ENCODE measurements around the gene AMPD2.
A peak's percentile ranks its signal among the peaks of the same experiment; 100 is the strongest.

AMPD2 gene

GRCh38 chr1:109649491-109649914 lies 29.9 kb downstream of the AMPD2 start:
- no peaks in the 10 kb centered on the region for H3K9me3 ChIP-seq (ENCODE audit: control insufficient read depth in 1 of 2, low read length in 2 of 2)
- H3K36me3 ChIP-seq (ENCODE audit: control insufficient read depth in 1 of 2, insufficient read depth in 2 of 2, low read length in 2 of 2): no peaks in the 10 kb centered on the region
- no peak overlapping the region for H3K4me3 ChIP-seq (ENCODE audit: low read depth in 1 of 2, low read length in 2 of 2)
- no peaks in the 10 kb centered on the region for H3K27me3 ChIP-seq (ENCODE audit: control insufficient read depth in 1 of 2, insufficient read depth in 2 of 2, low read length in 2 of 2)
- no peak overlapping the region for H3K27ac ChIP-seq (ENCODE audit: low read depth, low read length)
- H3K4me1 ChIP-seq (ENCODE audit: control insufficient read depth in 1 of 2, insufficient read depth in 2 of 2, low read length in 2 of 2): peaks cover 4 to 14% of the 10 kb centered on the region in 2 donors
- no peak overlapping the region for H3K9ac ChIP-seq (ENCODE audit: low read depth in 1 of 2, low read length in 2 of 2)

GRCh38 chr1:109650609-109651008 lies 31.0 kb downstream of the AMPD2 start:
- Histone ChIP-seq H3K9ac (ENCODE audit: low read depth in 1 of 2, low read length in 2 of 2) (no peak overlapping the region), H3K9me3 (ENCODE audit: control insufficient read depth in 1 of 2, low read length in 2 of 2) (no peaks in the 10 kb centered on the region), H3K36me3 (ENCODE audit: control insufficient read depth in 1 of 2, insufficient read depth in 2 of 2, low read length in 2 of 2) (no peaks in the 10 kb centered on the region)

GRCh38 chr1:109652402-109652801 lies 32.8 kb downstream of the AMPD2 start:
- Histone ChIP-seq H3K9me3 (ENCODE audit: control insufficient read depth in 1 of 2, low read length in 2 of 2) (no peaks in the 10 kb centered on the region), H3K4me3 (ENCODE audit: low read depth in 1 of 2, low read length in 2 of 2) (no peak overlapping the region), H3K27me3 (ENCODE audit: control insufficient read depth in 1 of 2, insufficient read depth in 2 of 2, low read length in 2 of 2) (no peaks in the 10 kb centered on the region), H3K36me3 (ENCODE audit: control insufficient read depth in 1 of 2, insufficient read depth in 2 of 2, low read length in 2 of 2) (no peaks in the 10 kb centered on the region), H3K4me1 (ENCODE audit: control insufficient read depth in 1 of 2, insufficient read depth in 2 of 2, low read length in 2 of 2) (peaks cover 20 to 22% of the 10 kb centered on the region in 2 donors), H3K9ac (ENCODE audit: low read depth in 1 of 2, low read length in 2 of 2) (no peak overlapping the region), H3K27ac (ENCODE audit: low read depth, low read length) (no peak overlapping the region)

More at GRCh38 chr1:109650609-109651008, 31.0 kb downstream of the AMPD2 start:
- H3K27me3 ChIP-seq (ENCODE audit: control insufficient read depth in 1 of 2, insufficient read depth in 2 of 2, low read length in 2 of 2): no peaks in the 10 kb centered on the region
- peaks cover 15 to 20% of the 10 kb centered on the region in 2 donors for H3K4me1 ChIP-seq (ENCODE audit: control insufficient read depth in 1 of 2, insufficient read depth in 2 of 2, low read length in 2 of 2)
- no peak overlapping the region for H3K27ac ChIP-seq (ENCODE audit: low read depth, low read length)
- no peak overlapping the region for H3K4me3 ChIP-seq (ENCODE audit: low read depth in 1 of 2, low read length in 2 of 2)

DNA sequence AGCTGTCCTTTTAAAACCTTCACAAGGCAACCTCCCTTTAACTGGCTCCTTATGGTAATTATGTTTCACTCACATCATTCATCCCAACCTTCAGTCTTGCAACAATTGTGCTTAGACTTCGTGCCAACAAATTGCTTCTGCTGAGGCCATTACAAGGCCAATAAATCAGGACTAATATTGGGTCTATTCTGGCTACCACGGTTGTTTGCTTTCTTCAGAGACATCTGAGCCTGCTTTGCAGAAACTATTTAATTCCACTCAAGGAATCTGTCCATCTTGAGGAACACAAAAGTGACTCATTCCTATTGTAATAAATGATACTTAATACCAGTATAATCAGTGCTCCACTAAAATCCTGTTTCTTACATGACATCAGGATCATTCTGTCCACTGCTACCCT lies 33.7 kb downstream of the AMPD2 start:
- H3K4me3 ChIP-seq (ENCODE audit: low read depth in 1 of 2, low read length in 2 of 2): no peak overlapping the region
- H3K9ac ChIP-seq (ENCODE audit: low read depth in 1 of 2, low read length in 2 of 2): no peak overlapping the region
- H3K36me3 ChIP-seq (ENCODE audit: control insufficient read depth in 1 of 2, insufficient read depth in 2 of 2, low read length in 2 of 2): no peaks in the 10 kb centered on the region
- no peaks in the 10 kb centered on the region for H3K9me3 ChIP-seq (ENCODE audit: control insufficient read depth in 1 of 2, low read length in 2 of 2)
- peaks cover 25 to 29% of the 10 kb centered on the region in 2 donors for H3K4me1 ChIP-seq (ENCODE audit: control insufficient read depth in 1 of 2, insufficient read depth in 2 of 2, low read length in 2 of 2)
- no peaks in the 10 kb centered on the region for H3K27me3 ChIP-seq (ENCODE audit: control insufficient read depth in 1 of 2, insufficient read depth in 2 of 2, low read length in 2 of 2)
- H3K27ac ChIP-seq (ENCODE audit: low read depth, low read length): no peak overlapping the region

DNA sequence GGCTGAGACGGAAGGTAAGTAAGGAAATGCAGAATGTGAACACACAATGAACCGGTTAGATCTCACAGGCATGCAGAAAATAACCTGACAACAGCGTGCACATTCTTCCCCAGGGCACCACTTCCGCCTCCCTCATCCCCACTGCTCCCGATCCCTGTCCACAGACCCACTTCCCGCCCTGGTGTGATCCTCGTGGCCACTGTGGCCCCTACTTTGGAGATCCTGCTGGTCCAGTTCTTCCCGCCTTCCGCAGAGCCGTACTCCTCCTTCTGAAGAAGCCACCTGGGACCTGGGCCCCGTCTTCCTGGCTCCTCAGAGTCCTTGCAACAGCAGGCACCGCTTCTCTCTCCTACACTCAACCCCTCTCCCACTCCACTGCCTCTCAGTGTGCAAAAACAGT lies 34.9 kb downstream of the AMPD2 start:
- peaks cover 33 to 39% of the 10 kb centered on the region in 2 donors for H3K4me1 ChIP-seq (ENCODE audit: control insufficient read depth in 1 of 2, insufficient read depth in 2 of 2, low read length in 2 of 2)
- H3K36me3 ChIP-seq (ENCODE audit: control insufficient read depth in 1 of 2, insufficient read depth in 2 of 2, low read length in 2 of 2): peaks cover 0 to 4% of the 10 kb centered on the region in 2 donors
- no peak overlapping the region for H3K27ac ChIP-seq (ENCODE audit: low read depth, low read length)
- H3K4me3 ChIP-seq (ENCODE audit: low read depth in 1 of 2, low read length in 2 of 2): no peak overlapping the region
- no peaks in the 10 kb centered on the region for H3K27me3 ChIP-seq (ENCODE audit: control insufficient read depth in 1 of 2, insufficient read depth in 2 of 2, low read length in 2 of 2)
- no peaks in the 10 kb centered on the region for H3K9me3 ChIP-seq (ENCODE audit: control insufficient read depth in 1 of 2, low read length in 2 of 2)
- no peak overlapping the region for H3K9ac ChIP-seq (ENCODE audit: low read depth in 1 of 2, low read length in 2 of 2)

GRCh38 chr1:109655615-109656519 lies 36.2 kb downstream of the AMPD2 start, which contains the start of gene GSTM4:
TSS of gene GSTM4 (plus strand) at chr1:109656099. CDS start at chr1:109656390, 291 bp downstream.
- peaks cover 5 to 16% of the 10 kb centered on the region in 2 donors for H3K36me3 ChIP-seq (ENCODE audit: control insufficient read depth in 1 of 2, insufficient read depth in 2 of 2, low read length in 2 of 2)
- H3K4me1 ChIP-seq (ENCODE audit: control insufficient read depth in 1 of 2, insufficient read depth in 2 of 2, low read length in 2 of 2): peaks cover 33 to 42% of the 10 kb centered on the region in 2 donors
- peak within 1 kb of the TSS; percentile 63 to 87 for H3K9ac ChIP-seq (ENCODE audit: low read depth in 1 of 2, low read length in 2 of 2)
- no peaks in the 10 kb centered on the region for H3K9me3 ChIP-seq (ENCODE audit: control insufficient read depth in 1 of 2, low read length in 2 of 2)
- H3K27ac ChIP-seq (ENCODE audit: low read depth, low read length): peak within 1 kb of the TSS; percentile 40
- no peaks in the 10 kb centered on the region for H3K27me3 ChIP-seq (ENCODE audit: control insufficient read depth in 1 of 2, insufficient read depth in 2 of 2, low read length in 2 of 2)
- H3K4me3 ChIP-seq (ENCODE audit: low read depth in 1 of 2, low read length in 2 of 2): peak within 1 kb of the TSS; percentile 67 to 90

DNA sequence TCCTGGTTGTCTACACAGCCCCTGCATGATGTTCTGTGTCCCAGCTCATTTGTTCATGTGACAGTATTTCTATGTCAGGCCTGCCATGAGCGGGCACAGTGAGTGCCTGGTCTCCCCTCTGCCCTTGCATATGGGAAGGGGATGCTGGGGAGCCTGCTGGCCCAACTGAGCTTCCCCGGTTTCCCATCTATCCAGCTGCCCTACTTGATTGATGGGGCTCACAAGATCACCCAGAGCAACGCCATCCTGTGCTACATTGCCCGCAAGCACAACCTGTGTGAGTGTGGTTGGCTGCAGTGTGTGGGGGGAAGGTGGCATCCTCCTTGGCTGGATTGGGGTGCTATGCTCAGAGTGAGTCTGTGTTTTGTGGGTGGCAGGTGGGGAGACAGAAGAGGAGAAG lies 37.8 kb downstream of the AMPD2 start:
- no peak overlapping the region for H3K27ac ChIP-seq (ENCODE audit: low read depth, low read length)
- no peak overlapping the region for H3K9ac ChIP-seq (ENCODE audit: low read depth in 1 of 2, low read length in 2 of 2)
- no peaks in the 10 kb centered on the region for H3K27me3 ChIP-seq (ENCODE audit: control insufficient read depth in 1 of 2, insufficient read depth in 2 of 2, low read length in 2 of 2)
- H3K9me3 ChIP-seq (ENCODE audit: control insufficient read depth in 1 of 2, low read length in 2 of 2): no peaks in the 10 kb centered on the region
- H3K4me1 ChIP-seq (ENCODE audit: control insufficient read depth in 1 of 2, insufficient read depth in 2 of 2, low read length in 2 of 2): peaks cover 33 to 42% of the 10 kb centered on the region in 2 donors
- H3K36me3 ChIP-seq (ENCODE audit: control insufficient read depth in 1 of 2, insufficient read depth in 2 of 2, low read length in 2 of 2): peaks cover 5 to 30% of the 10 kb centered on the region in 2 donors
- H3K4me3 ChIP-seq (ENCODE audit: low read depth in 1 of 2, low read length in 2 of 2): peak overlapping the region; percentile 67 to 90

GRCh38 chr1:109657970-109658369 lies 38.3 kb downstream of the AMPD2 start:
- Histone ChIP-seq H3K9ac (ENCODE audit: low read depth in 1 of 2, low read length in 2 of 2) (no peak overlapping the region), H3K36me3 (ENCODE audit: control insufficient read depth in 1 of 2, insufficient read depth in 2 of 2, low read length in 2 of 2) (peaks cover 5 to 30% of the 10 kb centered on the region in 2 donors), H3K4me1 (ENCODE audit: control insufficient read depth in 1 of 2, insufficient read depth in 2 of 2, low read length in 2 of 2) (peaks cover 33 to 42% of the 10 kb centered on the region in 2 donors), H3K9me3 (ENCODE audit: control insufficient read depth in 1 of 2, low read length in 2 of 2) (no peaks in the 10 kb centered on the region), H3K27me3 (ENCODE audit: control insufficient read depth in 1 of 2, insufficient read depth in 2 of 2, low read length in 2 of 2) (no peaks in the 10 kb centered on the region), H3K27ac (ENCODE audit: low read depth, low read length) (no peak overlapping the region), H3K4me3 (ENCODE audit: low read depth in 1 of 2, low read length in 2 of 2) (peak overlapping the region in 1 of 2 donors; percentile 90)

DNA sequence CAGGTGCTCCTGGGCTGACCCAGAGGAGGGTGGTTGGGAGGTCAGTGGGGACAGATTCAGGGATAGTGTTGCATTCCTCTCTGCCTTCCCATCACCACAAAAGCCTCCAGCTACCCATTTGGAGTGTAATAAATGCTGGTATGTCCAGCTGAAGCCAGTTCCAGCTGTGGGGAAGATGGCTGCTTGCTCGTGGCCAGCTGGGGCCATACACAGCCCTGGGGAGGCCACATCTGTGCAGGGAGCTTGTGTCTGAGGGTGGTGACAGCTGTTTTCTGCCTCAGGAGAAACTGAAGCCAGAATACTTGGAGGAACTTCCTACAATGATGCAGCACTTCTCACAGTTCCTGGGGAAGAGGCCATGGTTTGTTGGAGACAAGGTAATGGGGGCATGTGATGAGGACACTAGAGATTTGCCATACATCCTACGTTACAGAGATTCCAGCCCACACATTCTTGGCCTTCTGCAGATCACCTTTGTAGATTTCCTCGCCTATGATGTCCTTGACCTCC lies 39.0 kb downstream of the AMPD2 start:
- H3K36me3 ChIP-seq (ENCODE audit: control insufficient read depth in 1 of 2, insufficient read depth in 2 of 2, low read length in 2 of 2): peaks cover 5 to 30% of the 10 kb centered on the region in 2 donors
- H3K4me1 ChIP-seq (ENCODE audit: control insufficient read depth in 1 of 2, insufficient read depth in 2 of 2, low read length in 2 of 2): peaks cover 33 to 38% of the 10 kb centered on the region in 2 donors
- no peaks in the 10 kb centered on the region for H3K27me3 ChIP-seq (ENCODE audit: control insufficient read depth in 1 of 2, insufficient read depth in 2 of 2, low read length in 2 of 2)
- H3K9me3 ChIP-seq (ENCODE audit: control insufficient read depth in 1 of 2, low read length in 2 of 2): no peaks in the 10 kb centered on the region
- H3K9ac ChIP-seq (ENCODE audit: low read depth in 1 of 2, low read length in 2 of 2): no peak overlapping the region
- H3K4me3 ChIP-seq (ENCODE audit: low read depth in 1 of 2, low read length in 2 of 2): peak overlapping the region in 1 of 2 donors; percentile 10
- H3K27ac ChIP-seq (ENCODE audit: low read depth, low read length): no peak overlapping the region

DNA sequence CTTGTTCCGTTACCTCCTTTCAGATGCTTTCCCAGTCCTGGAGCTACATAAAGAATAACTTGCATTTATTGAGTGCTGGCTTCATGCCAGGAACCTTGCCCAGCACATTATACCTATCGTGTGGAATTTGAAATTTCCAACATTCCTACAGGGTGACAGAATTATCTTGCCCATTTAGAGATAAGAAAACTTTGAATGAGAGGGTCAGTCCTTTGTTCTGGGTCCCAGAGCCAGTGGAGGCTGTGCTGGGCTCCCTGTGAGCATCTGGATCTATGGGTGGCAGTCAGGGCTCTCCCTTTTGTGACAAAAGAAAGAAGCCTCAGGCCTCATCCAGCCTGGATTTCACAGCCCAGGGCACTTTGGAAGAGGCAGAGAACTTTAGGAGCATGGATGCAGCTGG lies 39.5 kb downstream of the AMPD2 start:
- H3K4me1 ChIP-seq (ENCODE audit: control insufficient read depth in 1 of 2, insufficient read depth in 2 of 2, low read length in 2 of 2): peaks cover 32 to 37% of the 10 kb centered on the region in 2 donors
- H3K4me3 ChIP-seq (ENCODE audit: low read depth in 1 of 2, low read length in 2 of 2): no peak overlapping the region
- no peaks in the 10 kb centered on the region for H3K27me3 ChIP-seq (ENCODE audit: control insufficient read depth in 1 of 2, insufficient read depth in 2 of 2, low read length in 2 of 2)
- H3K36me3 ChIP-seq (ENCODE audit: control insufficient read depth in 1 of 2, insufficient read depth in 2 of 2, low read length in 2 of 2): peaks cover 5 to 30% of the 10 kb centered on the region in 2 donors
- no peaks in the 10 kb centered on the region for H3K9me3 ChIP-seq (ENCODE audit: control insufficient read depth in 1 of 2, low read length in 2 of 2)
- no peak overlapping the region for H3K9ac ChIP-seq (ENCODE audit: low read depth in 1 of 2, low read length in 2 of 2)
- H3K27ac ChIP-seq (ENCODE audit: low read depth, low read length): no peak overlapping the region
